HEK293 (cell line): ENCODE data around the gene B3GAT1.

Experiments
- CTCF ChIA-PET: fragments of 350-600 bp; formaldehyde crosslinking; extraction: SDS; loops from one replicate; lab custom pipeline; 2021; ENCODE audit warnings: antibody characterized with exemption; lab: Yijun Ruan, JAX
- POLR2A ChIA-PET: fragments of 300-600 bp; formaldehyde crosslinking; extraction: SDS; loops from one replicate; lab custom pipeline; 2020; ENCODE audit warnings: antibody characterized with exemption, inconsistent platforms; lab: Yijun Ruan, JAX
- H3K27ac ChIP-seq: fragments of 200-500 bp; sonication (Bioruptor generic); 2 replicates; pipeline ENCODE4 v1.5.1; 2014; ENCODE audit warnings: low read depth, low read length, control low read depth, inconsistent platforms; ENCODE audit errors: extremely low read depth
- H3K36me3 ChIP-seq, 2 experiments: fragments of 200-500 bp in 1 of 2; sonication (Bioruptor generic) in 1 of 2; 1 replicate in 1 of 2; 2 replicates in 1 of 2; pipeline ENCODE4 v1.5.1; 2014 to 2017; ENCODE audit warnings: inconsistent platforms in 2 of 2, low read length in 2 of 2; ENCODE audit not compliant: control insufficient read depth in 2 of 2, insufficient read depth in 1 of 2
- H3K4me1 ChIP-seq: fragments of 200-500 bp; sonication (Bioruptor generic); 2 replicates; pipeline ENCODE4 v1.5.1; 2014; ENCODE audit warnings: mild to moderate bottlenecking, low read length, inconsistent platforms; ENCODE audit not compliant: control insufficient read depth, insufficient read depth
- H3K4me3 ChIP-seq: 2 replicates; pipeline ENCODE4 v1.5.1; 2011; ENCODE audit warnings: low read depth, mild to moderate bottlenecking, control low read depth, low read length, moderate library complexity
- H3K9me3 ChIP-seq: fragments of 200-500 bp; sonication (Bioruptor generic); 2 replicates; pipeline ENCODE4 v1.5.1; 2014; ENCODE audit warnings: low read depth, low read length, inconsistent platforms; ENCODE audit not compliant: control insufficient read depth, insufficient read depth
- BCL11B ChIP-seq: fragments of 450-650 bp; formaldehyde crosslinking; IDR thresholded peaks from 2 replicates; pipeline ENCODE4 v1.5.1; 2016; ENCODE audit warnings: low read depth, missing biosample characterization, missing genetic modification characterization
- KLF16 ChIP-seq: fragments of 450-650 bp; formaldehyde crosslinking; IDR thresholded peaks from 2 replicates; pipeline ENCODE4 v1.5.1; 2017; ENCODE audit warnings: missing biosample characterization, missing genetic modification characterization
- KLF9 ChIP-seq: fragments of 450-650 bp; formaldehyde crosslinking; IDR thresholded peaks from 2 replicates; pipeline ENCODE4 v1.5.1; 2016; ENCODE audit warnings: missing biosample characterization, missing genetic modification characterization, low read depth
- PBX3 ChIP-seq: sonication (generic); formaldehyde crosslinking; IDR thresholded peaks from 2 replicates; pipeline ENCODE4 v1.8.1; 2022; ENCODE audit warnings: mild to moderate bottlenecking, moderate library complexity, missing genetic modification reagents
- SALL2 ChIP-seq: fragments of 450-650 bp; formaldehyde crosslinking; IDR thresholded peaks from 2 replicates; pipeline ENCODE4 v1.5.0; 2017; ENCODE audit warnings: missing biosample characterization, mild to moderate bottlenecking, missing genetic modification characterization, borderline replicate concordance
- SP7 ChIP-seq: fragments of 450-650 bp; formaldehyde crosslinking; IDR thresholded peaks from 2 replicates; pipeline ENCODE4 v1.5.1; 2016; ENCODE audit warnings: missing biosample characterization, missing genetic modification characterization
- TCF7L2 ChIP-seq: IDR thresholded peaks from 2 replicates; pipeline ENCODE4 v1.6.1; 2011; ENCODE audit warnings: low read depth, mild to moderate bottlenecking, inconsistent platforms, low read length, moderate library complexity, borderline replicate concordance
- ZFP41 ChIP-seq: fragments of 450-650 bp; formaldehyde crosslinking; IDR thresholded peaks from 2 replicates; pipeline ENCODE4 v1.5.1; 2016; ENCODE audit warnings: missing biosample characterization, missing genetic modification characterization, borderline replicate concordance
- ZNF10 ChIP-seq: fragments of 450-650 bp; formaldehyde crosslinking; IDR thresholded peaks from 2 replicates; pipeline ENCODE4 v1.5.1; 2017; ENCODE audit warnings: missing biosample characterization, missing genetic modification characterization
- ZNF174 ChIP-seq: fragments of 450-650 bp; formaldehyde crosslinking; IDR thresholded peaks from 2 replicates; pipeline ENCODE4 v1.5.0; 2017; ENCODE audit warnings: missing biosample characterization, mild to moderate bottlenecking, missing genetic modification characterization
- ZNF292 ChIP-seq: fragments of 450-650 bp; formaldehyde crosslinking; IDR thresholded peaks from 2 replicates; pipeline ENCODE4 v1.5.1; 2016; ENCODE audit warnings: low read depth, missing biosample characterization, missing genetic modification characterization, borderline replicate concordance
- ZNF341 ChIP-seq: fragments of 450-650 bp; formaldehyde crosslinking; IDR thresholded peaks from 2 replicates; pipeline ENCODE4; 2016; ENCODE audit warnings: low read depth, missing biosample characterization, missing genetic modification characterization
- ZNF366 ChIP-seq: fragments of 450-650 bp; formaldehyde crosslinking; conservative IDR thresholded peaks from 2 replicates; pipeline ENCODE4 v1.5.1; 2016; ENCODE audit warnings: missing biosample characterization, missing genetic modification characterization
- ZNF37A ChIP-seq: fragments of 450-650 bp; IDR thresholded peaks from 2 replicates; pipeline ENCODE4 v1.5.1; 2018; ENCODE audit warnings: missing biosample characterization, missing genetic modification characterization
- ZNF433 ChIP-seq: fragments of 450-650 bp; formaldehyde crosslinking; IDR thresholded peaks from 2 replicates; pipeline ENCODE4 v1.5.1; 2016; ENCODE audit warnings: missing biosample characterization, missing genetic modification characterization, low read depth
- ZNF501 ChIP-seq: fragments of 450-650 bp; formaldehyde crosslinking; IDR thresholded peaks from 2 replicates; pipeline ENCODE4 v1.5.1; 2016; ENCODE audit warnings: missing biosample characterization, missing genetic modification characterization
- ZNF660 ChIP-seq: fragments of 450-650 bp; IDR thresholded peaks from 2 replicates; pipeline ENCODE4 v1.5.1; 2018; ENCODE audit warnings: missing biosample characterization, mild to moderate bottlenecking, missing genetic modification characterization
- ZNF677 ChIP-seq: fragments of 450-650 bp; IDR thresholded peaks from 2 replicates; pipeline ENCODE4 v1.5.0; 2018; ENCODE audit warnings: missing biosample characterization, mild to moderate bottlenecking, missing genetic modification characterization, moderate library complexity

Gene B3GAT1

DNA sequence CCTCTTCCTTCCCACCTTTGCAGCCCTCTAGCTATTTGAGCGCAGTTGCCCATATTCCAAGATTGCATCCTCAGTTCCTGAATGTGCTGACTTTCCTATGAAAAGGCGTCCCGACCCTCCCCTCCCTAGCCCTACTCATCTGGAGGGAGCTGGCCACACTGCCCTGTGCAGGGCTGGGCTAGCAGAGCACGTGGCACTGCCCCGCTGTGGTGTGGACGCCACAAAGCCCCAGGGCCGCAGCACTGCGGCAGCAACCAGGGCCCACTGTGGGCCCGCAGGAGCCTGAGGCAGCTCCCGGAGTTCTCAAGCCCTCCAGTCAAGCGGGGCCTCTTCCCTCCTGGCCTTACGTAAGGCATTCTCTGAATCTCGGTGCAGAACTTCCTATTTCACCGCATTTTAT is 27.6 kb downstream of the B3GAT1 start (continued):
- TF ChIP-seq SP7 (tag by site-specific recombination) (no peak), ZNF501 (tag by site-specific recombination) (no peak)

GRCh38 chr11:134383576-134384221 is 28.3 kb downstream of the B3GAT1 start:
- H3K4me3 ChIP-seq = no peak overlapping the region
- no peaks in the 10 kb centered on the region for H3K9me3 ChIP-seq
- no peaks in the 10 kb centered on the region for H3K36me3 ChIP-seq
- H3K27ac ChIP-seq = no peak overlapping the region
- TF ChIP-seq ZNF174 (no peak), ZNF433 (tag by site-specific recombination) (no peak), SALL2 (tag by site-specific recombination) (no peak), ZNF37A (tag by site-specific recombination) (no peak)
- TF ChIP-seq, all 188 proteins: peak for 0
- ChIA-PET POLR2A (no interaction called here), CTCF (no interaction called here)
- H3K4me1 ChIP-seq = peaks cover 3% of the 10 kb centered on the region; the same call in 1 of the 2 replicates

- CTCF ChIA-PET = interaction anchor here (0.7 kb wide), 1 partner anchor 120 kb away, joined by 3 read pairs; no protein-coding TSS in a partner anchor
Measured at GRCh38 chr11:134382830-134383229, 29.2 kb downstream of the B3GAT1 start.

DNA sequence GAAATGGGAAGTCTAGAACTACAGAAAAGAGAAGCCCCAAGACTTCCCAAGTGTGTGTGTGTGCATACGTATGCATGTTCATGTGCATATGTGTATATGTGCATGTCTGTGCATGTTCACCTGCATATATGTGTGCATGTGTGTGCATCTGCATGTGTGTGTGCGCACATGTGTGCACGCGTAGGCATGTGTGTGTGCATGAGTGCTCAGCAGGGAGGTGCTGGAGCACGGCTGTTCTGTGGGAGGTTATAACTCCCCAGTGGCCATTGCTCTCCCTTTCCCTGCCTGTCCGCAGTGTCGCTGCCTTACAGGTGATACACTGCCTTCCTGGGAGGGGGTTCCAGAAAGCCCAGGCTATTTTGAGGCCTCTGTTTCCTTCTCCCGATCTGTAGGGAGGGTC is 29.8 kb downstream of the B3GAT1 start:
- Histone ChIP-seq H3K9me3 (no peaks in the 10 kb centered on the region), H3K4me1 (peaks cover 3% of the 10 kb centered on the region; the same call in 1 of the 2 replicates), H3K4me3 (no peak overlapping the region), H3K36me3 (peaks cover 0 to under 1% of the 10 kb centered on the region in 2 experiments; a peak in 1 of 3 replicates), H3K27ac (no peak overlapping the region)
- ChIA-PET CTCF (interaction anchor here (0.7 kb wide), 1 partner anchor 120 kb away, joined by 3 read pairs; no protein-coding TSS in a partner anchor), POLR2A (no interaction called here)
- TF ChIP-seq ZNF10 (tag by site-specific recombination) (no peak), ZNF341 (peak; percentile 64), TCF7L2 (no peak)

More at GRCh38 chr11:134382830-134383229, 29.2 kb downstream of the B3GAT1 start:
- Histone ChIP-seq H3K4me1 (peaks cover 3% of the 10 kb centered on the region; the same call in 1 of the 2 replicates), H3K36me3 (no peaks in the 10 kb centered on the region), H3K9me3 (no peaks in the 10 kb centered on the region), H3K27ac (no peak overlapping the region), H3K4me3 (no peak overlapping the region)
- no peak for TF ChIP-seq KLF16
- TF ChIP-seq ZNF677 = no peak
- no peak for TF ChIP-seq BCL11B (tag by site-specific recombination)
- no peak for TF ChIP-seq ZNF366
- no peak for TF ChIP-seq KLF9 (tag by site-specific recombination)
- no peak for TF ChIP-seq ZFP41 (tag by site-specific recombination)
- no peak for TF ChIP-seq ZNF660 (tag by site-specific recombination)
- TF ChIP-seq SALL2 (tag by site-specific recombination) = no peak
- TF ChIP-seq PBX3 = no peak
- no peak for TF ChIP-seq ZNF292 (tag by site-specific recombination)
- POLR2A ChIA-PET = no interaction called here
